ENCODE results near the gene RADX.

The RADX gene

GRCh38 chrX:106696502-106696901 is 84.7 kb downstream of the RADX start:
- H3K36me3 ChIP-seq (ENCODE audit: insufficient read depth, low read depth, low read length) = no peaks in the 10 kb centered on the region
- no peak overlapping the region for H3K27ac ChIP-seq (ENCODE audit: low read length)
- H3K27me3 ChIP-seq (ENCODE audit: insufficient read depth, low read length) = no peaks in the 10 kb centered on the region
- no peaks in the 10 kb centered on the region for H3K9me3 ChIP-seq (ENCODE audit: insufficient read depth, low read depth, low read length)
- no peaks in the 10 kb centered on the region for H3K4me1 ChIP-seq (ENCODE audit: insufficient read depth, low read length)
- H3K4me3 ChIP-seq (ENCODE audit: low read length) = no peak overlapping the region
- no peak overlapping the region for H3K9ac ChIP-seq (ENCODE audit: low read depth, low read length)

DNA sequence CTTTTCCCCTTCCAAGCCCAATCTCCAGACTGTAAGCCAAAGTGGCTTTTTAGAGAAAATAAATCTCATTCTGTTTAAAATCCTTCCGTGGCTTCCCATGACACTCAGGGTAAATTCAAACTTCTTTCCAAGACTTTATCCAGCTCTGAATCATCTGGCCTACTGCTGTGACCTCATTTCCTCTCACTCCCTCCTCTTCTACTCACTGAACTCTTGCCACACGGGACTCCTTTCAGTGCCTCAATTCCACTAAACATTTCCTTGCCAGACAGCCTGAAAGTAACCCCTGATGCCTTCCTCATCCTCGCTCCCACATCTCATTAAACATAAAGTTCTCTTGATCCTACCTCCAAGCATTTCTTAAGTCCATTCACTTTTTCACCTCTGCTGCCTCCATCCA is 86.9 kb downstream of the RADX start:
- Histone ChIP-seq H3K27me3 (ENCODE audit: insufficient read depth, low read length) (no peaks in the 10 kb centered on the region), H3K27ac (ENCODE audit: low read length) (no peak overlapping the region), H3K4me3 (ENCODE audit: low read length) (no peak overlapping the region), H3K4me1 (ENCODE audit: insufficient read depth, low read length) (no peaks in the 10 kb centered on the region), H3K9me3 (ENCODE audit: insufficient read depth, low read depth, low read length) (no peaks in the 10 kb centered on the region), H3K9ac (ENCODE audit: low read depth, low read length) (no peak overlapping the region), H3K36me3 (ENCODE audit: insufficient read depth, low read depth, low read length) (no peaks in the 10 kb centered on the region)

GRCh38 chrX:106702636-106703035 is 90.9 kb downstream of the RADX start:
- Histone ChIP-seq H3K36me3 (ENCODE audit: insufficient read depth, low read depth, low read length) (no peaks in the 10 kb centered on the region), H3K9me3 (ENCODE audit: insufficient read depth, low read depth, low read length) (no peaks in the 10 kb centered on the region), H3K27ac (ENCODE audit: low read length) (no peak overlapping the region)

DNA sequence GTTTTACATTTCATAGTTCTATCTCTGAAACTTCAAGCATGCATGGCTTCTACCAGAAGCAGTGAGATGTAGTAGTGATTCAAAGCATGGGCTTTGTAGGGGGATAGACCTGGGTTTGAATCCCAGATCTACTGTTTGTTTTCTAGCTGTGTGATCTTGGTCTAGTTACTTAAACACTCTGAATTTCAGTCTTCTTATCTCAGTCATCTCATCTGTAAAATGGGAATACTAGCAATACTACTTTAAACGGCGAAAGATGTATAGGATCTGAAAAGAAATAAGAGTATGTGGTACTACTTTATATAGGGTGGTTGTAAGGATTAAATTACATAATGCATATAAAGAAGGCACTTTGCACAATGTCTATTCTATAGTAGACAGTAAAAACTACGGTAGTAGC is 94.7 kb downstream of the RADX start:
- Histone ChIP-seq H3K9ac (ENCODE audit: low read depth, low read length) (no peak overlapping the region), H3K4me1 (ENCODE audit: insufficient read depth, low read length) (no peaks in the 10 kb centered on the region), H3K4me3 (ENCODE audit: low read length) (no peak overlapping the region), H3K9me3 (ENCODE audit: insufficient read depth, low read depth, low read length) (no peaks in the 10 kb centered on the region), H3K36me3 (ENCODE audit: insufficient read depth, low read depth, low read length) (no peaks in the 10 kb centered on the region), H3K27me3 (ENCODE audit: insufficient read depth, low read length) (no peaks in the 10 kb centered on the region), H3K27ac (ENCODE audit: low read length) (no peak overlapping the region)

More at GRCh38 chrX:106702636-106703035, 90.9 kb downstream of the RADX start:
- Histone ChIP-seq H3K9ac (ENCODE audit: low read depth, low read length) (no peak overlapping the region), H3K27me3 (ENCODE audit: insufficient read depth, low read length) (no peaks in the 10 kb centered on the region), H3K4me3 (ENCODE audit: low read length) (no peak overlapping the region), H3K4me1 (ENCODE audit: insufficient read depth, low read length) (no peaks in the 10 kb centered on the region)

DNA sequence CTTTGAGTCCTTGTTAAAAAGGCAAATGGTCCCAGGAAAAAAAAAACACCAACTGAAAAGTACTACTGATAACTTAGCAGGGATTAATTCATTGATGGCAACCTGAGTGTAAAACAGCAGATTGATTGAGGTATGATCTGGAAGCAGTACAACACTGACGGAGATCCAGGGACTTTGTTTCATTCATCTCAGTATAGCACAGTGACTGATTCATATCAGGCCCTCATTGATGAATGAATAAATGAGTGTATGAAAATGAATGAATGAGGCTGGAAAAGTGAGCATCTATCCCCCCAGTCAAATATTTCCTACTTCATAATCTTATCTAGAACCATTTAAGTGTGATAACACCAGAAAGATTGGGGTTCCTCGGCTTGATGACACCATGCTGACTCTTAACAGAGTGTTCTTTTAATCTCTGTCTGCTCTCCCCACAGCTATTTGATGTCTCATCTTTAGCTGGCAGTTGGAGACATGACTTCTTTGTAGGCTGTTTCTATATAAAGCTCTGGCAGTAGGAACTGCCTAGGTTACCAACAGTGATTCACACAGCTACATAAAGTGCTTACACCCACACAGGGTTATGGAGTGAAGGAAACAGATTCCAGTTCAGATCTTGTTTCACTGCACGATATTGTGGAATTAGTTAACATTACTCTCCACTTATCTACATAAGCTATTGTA is 96.1 kb downstream of the RADX start:
- H3K4me1 ChIP-seq (ENCODE audit: insufficient read depth, low read length) = no peaks in the 10 kb centered on the region
- H3K9ac ChIP-seq (ENCODE audit: low read depth, low read length) = no peak overlapping the region
- H3K4me3 ChIP-seq (ENCODE audit: low read length) = no peak overlapping the region
- no peaks in the 10 kb centered on the region for H3K36me3 ChIP-seq (ENCODE audit: insufficient read depth, low read depth, low read length)
- no peak overlapping the region for H3K27ac ChIP-seq (ENCODE audit: low read length)
- H3K27me3 ChIP-seq (ENCODE audit: insufficient read depth, low read length) = no peaks in the 10 kb centered on the region
- H3K9me3 ChIP-seq (ENCODE audit: insufficient read depth, low read depth, low read length) = no peaks in the 10 kb centered on the region

- H3K4me3 ChIP-seq (ENCODE audit: low read length) = no peak overlapping the region
- H3K9ac ChIP-seq (ENCODE audit: low read depth, low read length) = no peak overlapping the region
- H3K9me3 ChIP-seq (ENCODE audit: insufficient read depth, low read depth, low read length) = no peaks in the 10 kb centered on the region
- no peak overlapping the region for H3K27ac ChIP-seq (ENCODE audit: low read length)
- no peaks in the 10 kb centered on the region for H3K36me3 ChIP-seq (ENCODE audit: insufficient read depth, low read depth, low read length)
- H3K4me1 ChIP-seq (ENCODE audit: insufficient read depth, low read length) = no peaks in the 10 kb centered on the region
- no peaks in the 10 kb centered on the region for H3K27me3 ChIP-seq (ENCODE audit: insufficient read depth, low read length)
Observed at GRCh38 chrX:106710771-106711170, 99.0 kb downstream of the RADX start.

- H3K4me1 ChIP-seq (ENCODE audit: insufficient read depth, low read length) = no peaks in the 10 kb centered on the region
- no peak overlapping the region for H3K27ac ChIP-seq (ENCODE audit: low read length)
- H3K36me3 ChIP-seq (ENCODE audit: insufficient read depth, low read depth, low read length) = no peaks in the 10 kb centered on the region
Observed at GRCh38 chrX:106711375-106711774, 99.6 kb downstream of the RADX start.

GRCh38 chrX:106716004-106716403 is 104.2 kb downstream of the RADX start:
- H3K27me3 ChIP-seq (ENCODE audit: insufficient read depth, low read length) = no peaks in the 10 kb centered on the region
- H3K4me1 ChIP-seq (ENCODE audit: insufficient read depth, low read length) = no peaks in the 10 kb centered on the region
- H3K27ac ChIP-seq (ENCODE audit: low read length) = no peak overlapping the region
- no peak overlapping the region for H3K9ac ChIP-seq (ENCODE audit: low read depth, low read length)
- H3K9me3 ChIP-seq (ENCODE audit: insufficient read depth, low read depth, low read length) = no peaks in the 10 kb centered on the region
- H3K4me3 ChIP-seq (ENCODE audit: low read length) = no peak overlapping the region
- H3K36me3 ChIP-seq (ENCODE audit: insufficient read depth, low read depth, low read length) = no peaks in the 10 kb centered on the region

More at GRCh38 chrX:106711375-106711774, 99.6 kb downstream of the RADX start:
- H3K9me3 ChIP-seq (ENCODE audit: insufficient read depth, low read depth, low read length) = no peaks in the 10 kb centered on the region
- H3K9ac ChIP-seq (ENCODE audit: low read depth, low read length) = no peak overlapping the region
- H3K27me3 ChIP-seq (ENCODE audit: insufficient read depth, low read length) = no peaks in the 10 kb centered on the region
- no peak overlapping the region for H3K4me3 ChIP-seq (ENCODE audit: low read length)

DNA sequence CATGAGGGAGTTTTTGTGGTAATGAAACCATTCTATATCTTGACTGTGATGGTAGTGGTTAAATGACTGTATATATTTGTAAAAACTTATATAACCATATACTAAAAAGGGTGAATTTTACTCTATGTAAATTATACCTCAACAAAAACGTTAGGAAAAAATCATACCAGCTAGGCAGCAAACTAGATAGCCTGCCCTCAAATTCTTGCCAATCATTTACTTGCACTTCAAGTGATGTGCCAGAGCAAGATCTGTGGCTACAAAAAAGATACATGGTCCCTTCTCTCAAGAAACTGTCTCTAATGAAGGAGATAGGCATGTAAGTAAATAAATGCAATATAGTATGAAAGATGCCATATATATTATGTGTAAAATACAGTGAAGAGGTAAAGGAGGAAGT is 104.7 kb downstream of the RADX start:
- no peaks in the 10 kb centered on the region for H3K27me3 ChIP-seq (ENCODE audit: insufficient read depth, low read length)
- H3K4me3 ChIP-seq (ENCODE audit: low read length) = no peak overlapping the region
- H3K4me1 ChIP-seq (ENCODE audit: insufficient read depth, low read length) = no peaks in the 10 kb centered on the region
- no peak overlapping the region for H3K9ac ChIP-seq (ENCODE audit: low read depth, low read length)
- H3K9me3 ChIP-seq (ENCODE audit: insufficient read depth, low read depth, low read length) = no peaks in the 10 kb centered on the region
- no peak overlapping the region for H3K27ac ChIP-seq (ENCODE audit: low read length)
- H3K36me3 ChIP-seq (ENCODE audit: insufficient read depth, low read depth, low read length) = no peaks in the 10 kb centered on the region

- no peaks in the 10 kb centered on the region for H3K4me1 ChIP-seq (ENCODE audit: insufficient read depth, low read length)
- no peak overlapping the region for H3K4me3 ChIP-seq (ENCODE audit: low read length)
- no peak overlapping the region for H3K27ac ChIP-seq (ENCODE audit: low read length)
- no peaks in the 10 kb centered on the region for H3K36me3 ChIP-seq (ENCODE audit: insufficient read depth, low read depth, low read length)
- H3K9ac ChIP-seq (ENCODE audit: low read depth, low read length) = no peak overlapping the region
- H3K9me3 ChIP-seq (ENCODE audit: insufficient read depth, low read depth, low read length) = no peaks in the 10 kb centered on the region
- peaks cover under 1% of the 10 kb centered on the region; the same call in 1 of the 2 replicates for H3K27me3 ChIP-seq (ENCODE audit: insufficient read depth, low read length)
Observed at GRCh38 chrX:106718709-106719108, 106.9 kb downstream of the RADX start.

- no peak overlapping the region for H3K27ac ChIP-seq (ENCODE audit: low read length)
- H3K36me3 ChIP-seq (ENCODE audit: insufficient read depth, low read depth, low read length) = no peaks in the 10 kb centered on the region
- H3K27me3 ChIP-seq (ENCODE audit: insufficient read depth, low read length) = peaks cover 55% of the 10 kb centered on the region
- no peak overlapping the region; the same call in 1 of the 2 replicates for H3K9ac ChIP-seq (ENCODE audit: low read depth, low read length)
- H3K4me1 ChIP-seq (ENCODE audit: insufficient read depth, low read length) = no peaks in the 10 kb centered on the region
- no peaks in the 10 kb centered on the region for H3K9me3 ChIP-seq (ENCODE audit: insufficient read depth, low read depth, low read length)
- peak overlapping the region; percentile 84 for H3K4me3 ChIP-seq (ENCODE audit: low read length)
Observed at GRCh38 chrX:106725931-106726330, 114.2 kb downstream of the RADX start.

DNA sequence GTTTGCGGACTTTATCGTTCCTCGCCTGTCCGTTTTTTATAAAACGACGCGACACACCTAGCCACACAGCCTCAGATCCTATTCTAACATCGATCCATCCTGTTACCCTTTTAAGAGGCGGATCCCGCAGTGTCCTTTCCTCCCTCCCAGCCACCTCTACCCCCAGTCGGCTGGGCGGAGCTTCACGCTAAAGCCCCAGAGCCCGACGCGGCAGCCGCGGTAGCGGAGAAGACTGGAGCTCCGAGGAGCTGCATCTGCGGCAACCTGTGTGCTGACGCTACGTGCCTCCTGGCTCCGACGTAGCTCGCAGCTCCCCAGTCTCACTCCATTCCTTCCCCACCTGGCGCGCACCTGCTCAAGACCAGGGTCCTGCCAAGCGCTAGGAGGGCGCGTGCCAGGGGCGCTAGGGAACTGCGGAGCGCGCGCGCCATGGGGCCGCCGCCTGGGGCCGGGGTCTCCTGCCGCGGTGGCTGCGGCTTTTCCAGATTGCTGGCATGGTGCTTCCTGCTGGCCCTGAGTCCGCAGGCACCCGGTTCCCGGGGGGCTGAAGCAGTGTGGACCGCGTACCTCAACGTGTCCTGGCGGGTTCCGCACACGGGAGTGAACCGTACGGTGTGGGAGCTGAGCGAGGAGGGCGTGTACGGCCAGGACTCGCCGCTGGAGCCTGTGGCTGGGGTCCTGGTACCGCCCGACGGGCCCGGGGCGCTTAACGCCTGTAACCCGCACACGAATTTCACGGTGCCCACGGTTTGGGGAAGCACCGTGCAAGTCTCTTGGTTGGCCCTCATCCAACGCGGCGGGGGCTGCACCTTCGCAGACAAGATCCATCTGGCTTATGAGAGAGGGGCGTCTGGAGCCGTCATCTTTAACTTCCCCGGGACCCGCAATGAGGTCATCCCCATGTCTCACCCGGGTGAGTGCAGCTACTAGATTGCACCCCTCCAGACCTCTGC is 115.0 kb downstream of the RADX start, which contains the start of gene RNF128:
Gene RNF128, plus strand, starts transcription at position 217 of the 953 bp plus-strand sequence. Its CDS starts 213 bp downstream, at position 430.
- peak within 1 kb of the TSS; percentile 41; the same call in 1 of the 2 replicates for H3K9ac ChIP-seq (ENCODE audit: low read depth, low read length)
- no peaks in the 10 kb centered on the region for H3K9me3 ChIP-seq (ENCODE audit: insufficient read depth, low read depth, low read length)
- no peaks in the 10 kb centered on the region for H3K36me3 ChIP-seq (ENCODE audit: insufficient read depth, low read depth, low read length)
- no peaks in the 10 kb centered on the region for H3K4me1 ChIP-seq (ENCODE audit: insufficient read depth, low read length)
- H3K27ac ChIP-seq (ENCODE audit: low read length) = no peak within 1 kb of the TSS
- peak within 1 kb of the TSS; percentile 84 for H3K4me3 ChIP-seq (ENCODE audit: low read length)
- H3K27me3 ChIP-seq (ENCODE audit: insufficient read depth, low read length) = peaks cover 55% of the 10 kb centered on the region

All from iPS-20b (cell line).